Osteoblast (primary cell): ENCODE data around the gene CFAP221. TPM values are rescaled to one million over a fixed set of nuclear protein-coding genes. Genes with fewer than 3 reads are reported as not detected.

Experiments used
- DNase-seq: peaks from one replicate; pipeline ENCODE4 v3.0.0; 2011; ENCODE audit warnings: low spot score, mixed read lengths; ENCODE audit not compliant: insufficient read length; ENCODE audit errors: missing footprints
- H2AFZ ChIP-seq: 2 replicates; pipeline ENCODE4 v1.6.0; 2011; ENCODE audit warnings: mild to moderate bottlenecking, low read length
- H3K27ac ChIP-seq: 2 replicates; pipeline ENCODE4 v1.5.1; 2011; ENCODE audit warnings: mild to moderate bottlenecking, low read depth, low read length, moderate library complexity
- H3K27me3 ChIP-seq: 2 replicates; pipeline ENCODE4 v1.6.0; 2012; ENCODE audit warnings: mild to moderate bottlenecking, control low read depth, inconsistent platforms, low read length, moderate library complexity; ENCODE audit not compliant: insufficient read depth
- H3K36me3 ChIP-seq: 2 replicates; pipeline ENCODE4 v1.5.1; 2011; ENCODE audit warnings: mild to moderate bottlenecking, low read length, control low read depth, moderate library complexity; ENCODE audit not compliant: insufficient read depth
- H3K4me1 ChIP-seq: 2 replicates; pipeline ENCODE4 v1.5.1; 2011; ENCODE audit warnings: mild to moderate bottlenecking, low read length, control low read depth, moderate library complexity; ENCODE audit not compliant: insufficient read depth
- H3K4me2 ChIP-seq: 2 replicates; pipeline ENCODE4 v1.6.0; 2011; ENCODE audit warnings: mild to moderate bottlenecking, low read length; ENCODE audit not compliant: insufficient read depth
- H3K4me3 ChIP-seq: fragments of 200-600 bp; sonication (generic); 3 replicates; pipeline ENCODE4 v1.5.1; 2012; ENCODE audit warnings: mild to moderate bottlenecking, low read length, inconsistent platforms; ENCODE audit not compliant: insufficient read depth
- H3K79me2 ChIP-seq: 2 replicates; pipeline ENCODE4 v1.6.0; 2012; ENCODE audit warnings: mild to moderate bottlenecking, low read length, control low read depth, inconsistent platforms; ENCODE audit not compliant: insufficient read depth
- H3K9me3 ChIP-seq: 2 replicates; pipeline ENCODE4 v1.5.1; 2011; ENCODE audit warnings: low read depth, low read length, control low read depth
- H4K20me1 ChIP-seq: 2 replicates; pipeline ENCODE4 v1.6.0; 2012; ENCODE audit warnings: mild to moderate bottlenecking, low read length, control low read depth; ENCODE audit not compliant: insufficient read depth
- total RNA-seq: library from RNA; depleted of rRNA; stranded (reverse); fragments of >200 nt; gene quantifications from 2 replicates; pipeline ENCODE4 v1.2.3, GENCODE V29; 2012
- TF ChIP-seq, protein P1 (sequence below): IDR thresholded peaks from 2 replicates; pipeline ENCODE4 v1.5.1; 2011; ENCODE audit warnings: mild to moderate bottlenecking, low read depth, low read length, moderate library complexity; ENCODE audit errors: extremely low read depth

The CFAP221 gene
- total RNA-seq, 1 donor, result 0.36 TPM

DNA sequence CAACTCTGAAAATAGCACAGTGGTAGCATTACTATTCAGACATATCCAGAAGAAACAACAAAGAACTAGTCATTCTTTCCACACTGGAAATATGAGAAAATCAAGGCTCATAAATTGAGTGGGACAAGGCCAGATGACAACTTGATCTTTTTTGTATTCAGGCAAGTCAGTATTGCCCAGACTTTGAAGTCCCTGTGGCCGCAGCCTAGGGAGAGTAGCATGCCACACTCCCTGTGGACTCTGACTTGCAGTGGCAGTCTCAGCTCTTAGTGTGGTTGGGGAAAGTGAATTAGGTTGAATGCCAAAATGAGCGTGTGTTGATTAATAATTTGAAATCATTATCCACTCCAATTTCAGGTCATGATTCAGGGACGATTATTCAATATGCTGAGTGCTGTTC, 81.0 kb downstream of the CFAP221 start:
- TF ChIP-seq, protein P1, sequence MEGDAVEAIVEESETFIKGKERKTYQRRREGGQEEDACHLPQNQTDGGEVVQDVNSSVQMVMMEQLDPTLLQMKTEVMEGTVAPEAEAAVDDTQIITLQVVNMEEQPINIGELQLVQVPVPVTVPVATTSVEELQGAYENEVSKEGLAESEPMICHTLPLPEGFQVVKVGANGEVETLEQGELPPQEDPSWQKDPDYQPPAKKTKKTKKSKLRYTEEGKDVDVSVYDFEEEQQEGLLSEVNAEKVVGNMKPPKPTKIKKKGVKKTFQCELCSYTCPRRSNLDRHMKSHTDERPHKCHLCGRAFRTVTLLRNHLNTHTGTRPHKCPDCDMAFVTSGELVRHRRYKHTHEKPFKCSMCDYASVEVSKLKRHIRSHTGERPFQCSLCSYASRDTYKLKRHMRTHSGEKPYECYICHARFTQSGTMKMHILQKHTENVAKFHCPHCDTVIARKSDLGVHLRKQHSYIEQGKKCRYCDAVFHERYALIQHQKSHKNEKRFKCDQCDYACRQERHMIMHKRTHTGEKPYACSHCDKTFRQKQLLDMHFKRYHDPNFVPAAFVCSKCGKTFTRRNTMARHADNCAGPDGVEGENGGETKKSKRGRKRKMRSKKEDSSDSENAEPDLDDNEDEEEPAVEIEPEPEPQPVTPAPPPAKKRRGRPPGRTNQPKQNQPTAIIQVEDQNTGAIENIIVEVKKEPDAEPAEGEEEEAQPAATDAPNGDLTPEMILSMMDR, result no peak

GRCh38 chr2:119629323-119629825, 85.1 kb downstream of the CFAP221 start:
- no peak overlapping the region for H3K27ac ChIP-seq
- no peak for DNase-seq
- no peaks in the 10 kb centered on the region for H3K36me3 ChIP-seq
- H3K4me2 ChIP-seq, result no peak overlapping the region
- H3K27me3 ChIP-seq, result peaks cover 6% of the 10 kb centered on the region
- TF ChIP-seq, protein P1, result no peak
- H3K4me1 ChIP-seq, result no peaks in the 10 kb centered on the region
- no peaks in the 10 kb centered on the region for H3K9me3 ChIP-seq
- no peak overlapping the region for H2AFZ ChIP-seq
- no peaks in the 10 kb centered on the region for H4K20me1 ChIP-seq
- H3K79me2 ChIP-seq, result no peaks in the 10 kb centered on the region
- no peak overlapping the region for H3K4me3 ChIP-seq

More for the DNA sequence above, 81.0 kb downstream of the CFAP221 start:
- peaks cover 6% of the 10 kb centered on the region for H3K27me3 ChIP-seq
- no peak overlapping the region for H2AFZ ChIP-seq
- no peak overlapping the region for H3K27ac ChIP-seq
- no peak overlapping the region for H3K4me2 ChIP-seq
- H3K4me3 ChIP-seq, result no peak overlapping the region
- no peaks in the 10 kb centered on the region for H3K79me2 ChIP-seq
- no peaks in the 10 kb centered on the region for H3K4me1 ChIP-seq
- H3K36me3 ChIP-seq, result no peaks in the 10 kb centered on the region
- DNase-seq, result no peak
- H3K9me3 ChIP-seq, result no peaks in the 10 kb centered on the region
- H4K20me1 ChIP-seq, result no peaks in the 10 kb centered on the region

- no peak overlapping the region for H2AFZ ChIP-seq
- no peaks in the 10 kb centered on the region for H3K79me2 ChIP-seq
- H3K4me3 ChIP-seq, result no peak overlapping the region
- H3K9me3 ChIP-seq, result no peaks in the 10 kb centered on the region
- no peaks in the 10 kb centered on the region for H3K4me1 ChIP-seq
- H4K20me1 ChIP-seq, result no peaks in the 10 kb centered on the region
- no peak for DNase-seq
- no peak overlapping the region for H3K27ac ChIP-seq
- H3K27me3 ChIP-seq, result peaks cover 6% of the 10 kb centered on the region
- no peaks in the 10 kb centered on the region for H3K36me3 ChIP-seq
- H3K4me2 ChIP-seq, result no peak overlapping the region
- TF ChIP-seq, protein P1, result no peak
These were observed 85.9 kb downstream of the CFAP221 start for GRCh38 chr2:119630121-119630520.

GRCh38 chr2:119637371-119637770, 93.1 kb downstream of the CFAP221 start:
- Histone ChIP-seq H3K4me2 (no peak overlapping the region), H3K27me3 (peaks cover 11% of the 10 kb centered on the region), H3K36me3 (no peaks in the 10 kb centered on the region), H3K4me3 (no peak overlapping the region), H3K4me1 (no peaks in the 10 kb centered on the region), H3K9me3 (no peaks in the 10 kb centered on the region), H3K27ac (no peak overlapping the region), H4K20me1 (no peaks in the 10 kb centered on the region), H3K79me2 (no peaks in the 10 kb centered on the region), H2AFZ (no peak overlapping the region)
- TF ChIP-seq, protein P1, result no peak
- no peak for DNase-seq
